ENCODE data around the gene KCNH5.

Gene KCNH5, protein sequence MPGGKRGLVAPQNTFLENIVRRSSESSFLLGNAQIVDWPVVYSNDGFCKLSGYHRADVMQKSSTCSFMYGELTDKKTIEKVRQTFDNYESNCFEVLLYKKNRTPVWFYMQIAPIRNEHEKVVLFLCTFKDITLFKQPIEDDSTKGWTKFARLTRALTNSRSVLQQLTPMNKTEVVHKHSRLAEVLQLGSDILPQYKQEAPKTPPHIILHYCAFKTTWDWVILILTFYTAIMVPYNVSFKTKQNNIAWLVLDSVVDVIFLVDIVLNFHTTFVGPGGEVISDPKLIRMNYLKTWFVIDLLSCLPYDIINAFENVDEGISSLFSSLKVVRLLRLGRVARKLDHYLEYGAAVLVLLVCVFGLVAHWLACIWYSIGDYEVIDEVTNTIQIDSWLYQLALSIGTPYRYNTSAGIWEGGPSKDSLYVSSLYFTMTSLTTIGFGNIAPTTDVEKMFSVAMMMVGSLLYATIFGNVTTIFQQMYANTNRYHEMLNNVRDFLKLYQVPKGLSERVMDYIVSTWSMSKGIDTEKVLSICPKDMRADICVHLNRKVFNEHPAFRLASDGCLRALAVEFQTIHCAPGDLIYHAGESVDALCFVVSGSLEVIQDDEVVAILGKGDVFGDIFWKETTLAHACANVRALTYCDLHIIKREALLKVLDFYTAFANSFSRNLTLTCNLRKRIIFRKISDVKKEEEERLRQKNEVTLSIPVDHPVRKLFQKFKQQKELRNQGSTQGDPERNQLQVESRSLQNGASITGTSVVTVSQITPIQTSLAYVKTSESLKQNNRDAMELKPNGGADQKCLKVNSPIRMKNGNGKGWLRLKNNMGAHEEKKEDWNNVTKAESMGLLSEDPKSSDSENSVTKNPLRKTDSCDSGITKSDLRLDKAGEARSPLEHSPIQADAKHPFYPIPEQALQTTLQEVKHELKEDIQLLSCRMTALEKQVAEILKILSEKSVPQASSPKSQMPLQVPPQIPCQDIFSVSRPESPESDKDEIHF

DNA sequence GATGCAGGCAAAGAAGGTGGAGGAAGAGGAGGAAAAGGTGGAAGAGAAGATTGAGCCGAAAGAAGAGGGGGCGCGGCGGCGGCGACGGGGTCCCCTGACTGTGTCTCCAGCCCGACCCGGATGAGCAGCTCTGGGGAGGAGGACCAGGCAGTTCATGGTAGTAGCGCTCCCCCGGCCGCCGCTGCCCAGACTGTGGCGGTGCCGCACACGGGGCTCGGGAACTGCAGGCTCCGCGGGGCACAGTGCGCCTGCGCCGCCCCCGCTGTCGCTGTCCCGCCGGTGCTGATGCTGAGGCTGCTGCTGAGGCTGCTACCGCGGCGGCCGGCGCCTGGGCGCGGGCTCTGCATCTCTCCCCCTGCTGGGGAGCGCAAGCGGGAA, at the start of gene KCNH5:
Gene KCNH5, minus strand, starts transcription at position 225 of the 378 bp plus-strand sequence. CDS start 272 bp downstream, outside the sequence.
- DNase-seq: no peak

DNA sequence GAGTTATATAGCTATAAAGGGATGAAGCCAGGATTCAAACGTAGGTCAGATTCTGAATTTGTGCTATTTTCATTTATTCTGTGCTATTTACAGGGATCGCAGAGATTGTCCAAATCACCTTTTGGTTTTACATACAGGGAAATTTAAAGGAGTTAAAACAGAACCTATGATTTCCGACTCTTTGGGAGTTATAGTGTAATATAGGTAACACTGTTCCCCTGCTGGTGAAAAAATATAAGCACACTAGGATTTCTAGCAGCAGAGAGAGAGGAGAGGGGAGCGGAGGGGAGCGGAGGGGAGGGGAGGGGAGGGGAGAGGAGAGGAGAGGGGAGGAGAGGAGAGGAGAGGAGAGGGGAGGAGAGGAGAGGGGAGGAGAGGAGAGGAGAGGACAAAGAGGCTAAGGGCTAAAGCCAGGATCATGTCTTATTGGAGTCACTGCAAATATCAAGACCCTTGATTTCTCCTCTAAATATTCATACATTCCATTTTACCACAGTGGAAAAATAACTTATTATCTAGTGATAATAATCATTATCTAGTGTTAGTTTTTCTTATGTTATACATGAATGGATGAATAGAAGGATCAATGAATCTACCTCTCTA, 46.2 kb upstream of the KCNH5 start:
- DNase-seq: no peak

DNA sequence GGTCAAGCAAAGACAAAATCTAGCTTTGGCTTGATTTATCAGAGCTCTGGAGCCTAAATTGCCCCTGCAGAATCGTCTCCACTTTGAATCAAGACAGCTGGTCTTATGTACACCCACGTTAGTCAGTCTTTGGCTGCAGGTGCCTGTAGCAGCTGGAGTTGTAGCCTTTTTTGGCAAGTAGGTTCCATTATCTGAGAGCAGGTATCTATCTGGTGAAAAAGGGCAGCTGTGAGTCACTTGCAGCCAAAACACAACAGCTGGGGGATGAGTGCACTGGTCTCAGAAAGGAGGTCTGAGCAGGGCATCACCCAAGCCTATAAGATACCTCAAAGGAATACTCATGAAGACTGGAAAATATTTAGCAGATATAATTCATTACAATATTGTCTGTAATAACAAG, 43.6 kb upstream of the KCNH5 start:
- DNase-seq: no peak

DNA sequence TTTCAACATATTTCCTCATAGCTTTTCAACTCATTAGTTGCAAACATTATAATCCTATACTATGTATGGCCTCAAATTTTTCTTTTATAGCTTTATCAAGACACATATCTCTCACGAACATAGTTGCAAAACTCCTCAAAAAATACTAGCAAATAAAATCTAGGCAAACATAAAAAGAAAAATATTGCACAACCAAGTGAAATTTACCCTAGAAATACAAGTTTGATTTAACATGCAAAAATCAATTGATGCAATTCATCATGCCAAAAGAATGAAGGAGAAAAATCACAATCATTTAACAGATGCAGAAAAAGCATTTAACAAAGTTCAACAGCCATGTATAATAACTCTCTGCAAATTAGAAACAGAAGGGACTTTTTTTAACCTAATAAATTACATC, 33.3 kb upstream of the KCNH5 start:
- DNase-seq: no peak

DNA sequence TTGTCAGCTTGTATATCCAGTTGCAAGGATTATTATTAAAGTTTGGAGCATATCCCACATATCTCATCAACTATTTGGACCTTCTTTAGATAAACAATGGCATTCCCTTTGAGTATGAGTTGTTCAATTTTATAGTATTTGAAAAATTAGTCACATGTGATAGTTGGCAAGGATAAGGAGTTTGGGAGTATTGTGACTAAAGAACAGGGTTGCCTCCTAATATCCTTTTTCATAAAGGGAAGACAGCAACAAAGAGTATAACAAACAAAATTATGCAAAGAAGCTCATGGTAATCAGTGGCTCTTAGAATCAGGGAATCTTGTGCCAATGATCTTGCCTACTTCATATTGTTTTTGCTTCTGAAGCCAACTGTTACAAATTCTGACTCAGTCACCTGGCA, 31.2 kb upstream of the KCNH5 start:
- no peak for DNase-seq

DNA sequence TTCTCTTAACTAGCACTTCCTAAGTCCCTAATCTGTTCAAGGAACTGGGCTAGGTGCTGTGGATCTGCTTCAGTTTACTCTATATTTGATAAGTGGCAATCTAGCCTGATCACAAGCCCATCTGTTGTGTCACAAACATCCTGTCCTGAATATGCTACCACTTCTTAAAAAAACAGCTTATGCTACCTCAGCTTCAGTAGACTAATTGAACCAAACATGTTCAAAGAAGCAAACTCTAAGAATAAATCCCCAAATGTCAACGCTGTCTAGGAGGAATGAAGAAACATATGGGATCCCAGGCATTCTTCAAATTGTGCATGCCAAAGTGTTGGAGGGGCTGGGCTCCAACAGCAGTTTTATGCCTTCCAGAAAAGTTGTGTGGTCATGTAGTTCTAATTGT, 10.4 kb upstream of the KCNH5 start:
- no peak for DNase-seq

DNA sequence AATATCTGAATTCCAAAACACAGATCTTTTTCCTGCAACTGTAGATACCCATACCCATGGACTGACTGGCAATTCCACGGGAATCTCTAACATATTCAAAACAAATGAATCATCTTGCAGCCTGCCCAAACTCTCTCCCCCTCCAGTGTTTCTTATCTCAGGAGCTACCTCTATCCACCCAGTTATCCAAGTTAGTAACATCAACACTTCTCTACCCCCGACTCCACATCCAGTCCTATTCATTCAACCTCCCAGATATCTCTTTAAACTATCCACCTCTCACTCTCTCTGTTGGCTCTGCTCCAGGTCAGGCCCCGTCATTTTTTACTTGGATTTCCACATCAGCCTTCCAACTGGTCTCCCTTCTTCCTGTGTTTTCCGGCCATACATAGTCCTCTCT, 6.7 kb upstream of the KCNH5 start:
- no peak for DNase-seq

DNA sequence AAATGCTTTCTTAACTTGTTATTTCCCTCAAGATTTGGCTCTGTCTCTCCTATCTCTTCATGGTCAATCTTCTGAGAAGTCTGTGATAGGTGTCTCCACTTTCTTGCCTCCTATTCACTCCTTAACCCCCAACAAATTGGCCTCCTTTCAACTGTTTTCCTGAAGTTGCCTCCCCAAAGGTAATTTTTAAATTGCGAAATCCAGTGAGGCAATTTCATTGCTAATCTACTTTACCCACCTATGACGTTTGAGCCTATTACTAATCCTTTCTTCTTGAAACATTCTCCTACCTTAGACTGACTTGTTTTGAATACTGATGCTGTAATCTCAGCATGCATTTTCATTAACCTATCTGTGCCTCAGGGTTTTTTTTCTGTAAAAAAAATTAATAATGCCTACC, 6.0 kb upstream of the KCNH5 start:
- DNase-seq: no peak

DNA sequence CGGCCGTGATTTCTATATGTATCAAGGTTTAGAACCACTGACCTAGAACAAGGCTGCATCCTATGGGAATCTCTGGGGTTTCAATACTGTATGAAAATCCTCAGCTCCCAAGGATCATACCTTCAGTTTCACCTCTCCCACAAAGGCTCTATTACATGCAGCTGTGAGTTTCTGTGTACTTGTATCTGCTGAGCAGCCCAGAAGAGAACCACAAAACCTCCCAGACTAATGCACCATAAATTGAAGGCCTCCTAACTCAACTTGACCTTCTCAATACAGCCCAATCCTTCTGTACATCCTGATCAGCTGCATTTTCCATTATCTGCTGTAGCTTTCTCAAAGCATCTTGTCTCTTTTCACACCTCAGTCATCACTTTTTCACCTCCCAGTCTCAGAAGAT, 5.4 kb upstream of the KCNH5 start:
- DNase-seq: no peak

DNA sequence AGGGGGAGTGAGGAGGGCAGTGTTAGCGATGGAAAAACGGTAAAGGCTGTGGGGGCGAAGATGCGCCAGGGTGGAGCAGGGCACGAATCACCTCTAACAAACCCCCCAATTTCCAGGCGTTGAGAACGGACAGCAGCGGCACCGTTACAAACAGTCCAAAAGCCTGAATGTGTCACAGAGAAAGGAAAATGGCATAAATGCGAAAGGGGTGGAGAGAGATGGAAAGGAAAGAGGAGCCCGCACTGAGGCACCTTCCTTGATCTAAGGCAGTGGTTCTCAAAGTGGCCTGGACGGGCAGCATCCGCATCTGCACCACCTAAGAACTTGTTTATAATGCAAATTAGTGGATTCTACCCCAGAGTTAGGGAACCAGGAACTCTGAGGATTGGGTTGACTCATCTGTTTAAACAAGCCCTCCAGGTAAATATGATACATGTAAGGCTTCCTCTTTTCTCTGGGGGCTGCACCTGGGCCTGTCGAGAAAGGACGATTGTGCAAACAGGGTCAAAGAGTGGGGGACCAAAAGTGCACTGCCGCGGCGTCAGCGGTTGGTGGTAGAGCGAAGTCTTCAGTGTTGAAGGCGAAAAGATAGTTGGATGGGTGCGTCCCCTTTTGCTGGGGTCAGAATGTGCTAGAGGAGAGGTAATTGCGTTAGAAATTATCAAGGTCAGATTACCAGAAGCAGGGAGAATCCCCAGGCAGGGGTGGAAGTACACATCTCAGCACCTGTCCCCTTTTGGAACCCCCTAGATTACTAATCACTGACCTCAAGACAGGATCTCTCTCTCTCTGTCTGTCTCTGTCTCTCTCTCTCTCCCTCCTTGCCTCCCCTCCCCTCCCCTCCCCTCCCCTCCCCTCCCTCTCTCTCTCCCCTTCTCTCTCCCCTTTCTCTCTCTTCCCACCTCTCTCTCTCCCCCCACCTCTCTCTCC, 1.3 kb upstream of the KCNH5 start:
- no peak for DNase-seq

DNA sequence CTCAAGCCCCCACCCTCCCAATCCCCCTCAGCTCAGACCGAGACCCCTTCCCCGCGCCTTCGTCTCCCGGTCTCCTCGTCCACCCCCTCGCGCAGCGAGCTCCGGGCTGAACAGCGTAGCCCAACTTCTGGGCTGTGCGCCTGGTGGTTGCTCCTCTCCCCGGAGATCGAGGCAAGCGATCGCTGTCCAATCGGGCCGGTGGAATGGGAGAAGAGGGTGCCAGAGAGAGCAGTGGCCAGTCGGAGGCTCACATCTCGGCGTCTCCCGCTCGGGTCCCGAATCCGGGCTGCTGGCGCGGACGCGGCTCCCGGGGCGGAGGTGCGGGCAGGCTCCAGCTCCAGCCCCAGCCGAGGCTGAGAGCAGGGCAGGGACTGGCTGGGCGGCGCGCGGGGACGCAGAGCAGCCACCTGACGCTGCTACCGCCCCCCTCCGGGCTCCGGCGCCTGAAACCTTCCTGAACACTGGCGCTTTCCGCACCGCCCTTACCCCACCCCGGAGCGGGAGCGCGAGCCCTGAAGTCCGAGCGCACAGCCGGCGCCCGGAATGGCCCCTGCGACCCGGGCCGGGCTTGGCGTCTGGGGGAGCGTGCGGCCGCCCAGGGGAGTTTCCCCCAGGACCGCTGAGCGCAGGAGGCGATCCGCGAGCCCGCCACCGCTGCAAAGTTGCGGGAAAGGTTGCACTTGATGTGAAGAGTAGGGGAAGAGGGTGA, 508 bp upstream of the KCNH5 start:
- DNase-seq: no peak

DNA sequence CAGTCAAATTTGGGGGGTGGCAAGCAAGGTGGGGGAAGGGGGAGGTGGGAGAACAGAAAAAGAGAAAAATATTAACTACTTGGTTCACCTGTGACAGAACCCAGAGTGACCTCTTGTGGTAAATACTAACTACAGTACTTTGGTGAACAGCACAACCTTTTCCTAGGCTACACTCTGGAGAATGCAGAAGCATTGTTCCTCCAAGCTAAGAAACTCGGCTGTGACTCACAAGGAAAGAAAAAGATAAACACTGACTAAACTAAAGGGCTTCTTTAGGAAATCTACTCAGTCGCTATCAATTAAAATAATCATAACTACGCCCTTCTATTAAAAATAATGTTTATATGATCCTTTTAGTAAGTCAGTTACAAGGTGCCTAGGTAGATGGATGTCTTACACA, 5.4 kb downstream of the KCNH5 start:
- peak; percentile 48 to 64 for DNase-seq

DNA sequence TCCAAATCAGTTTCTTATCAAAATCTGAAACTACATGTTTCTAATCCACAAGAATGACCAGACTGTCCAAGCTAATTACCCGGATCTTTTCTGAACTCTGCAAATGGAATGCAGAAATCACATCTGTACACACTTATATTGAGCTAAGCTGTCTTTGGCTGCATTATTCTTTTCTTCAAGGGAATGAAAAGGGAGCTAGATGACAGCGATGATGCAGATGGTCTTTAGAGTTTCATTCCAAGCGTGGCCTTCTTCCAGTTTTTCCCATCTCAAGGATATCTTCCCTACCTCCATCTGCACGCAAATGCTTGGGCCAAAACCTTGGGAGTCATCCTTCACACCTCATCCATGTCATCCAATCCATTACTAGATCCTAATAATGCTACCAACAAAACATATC, 12.6 kb downstream of the KCNH5 start:
- no peak for DNase-seq

DNA sequence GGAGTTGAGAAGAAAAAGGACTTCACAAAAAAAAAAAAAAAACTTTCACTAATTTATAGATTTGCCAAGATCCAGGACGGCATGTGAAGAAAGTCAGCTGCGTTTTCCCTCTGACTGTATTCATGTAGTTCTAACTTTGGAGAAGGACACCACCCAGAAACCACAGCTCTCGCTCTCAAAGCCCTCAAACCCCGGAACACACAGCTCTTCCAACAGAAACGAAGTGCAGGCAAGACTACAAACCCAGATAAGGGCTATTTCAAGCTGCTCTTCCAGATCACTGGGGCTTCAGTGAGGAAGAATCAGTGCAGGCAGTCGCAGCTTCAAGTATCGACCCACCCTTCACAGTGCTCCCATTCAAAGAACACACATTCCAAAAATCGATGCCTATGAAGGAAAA, 13.2 kb downstream of the KCNH5 start:
- DNase-seq: no peak

DNA sequence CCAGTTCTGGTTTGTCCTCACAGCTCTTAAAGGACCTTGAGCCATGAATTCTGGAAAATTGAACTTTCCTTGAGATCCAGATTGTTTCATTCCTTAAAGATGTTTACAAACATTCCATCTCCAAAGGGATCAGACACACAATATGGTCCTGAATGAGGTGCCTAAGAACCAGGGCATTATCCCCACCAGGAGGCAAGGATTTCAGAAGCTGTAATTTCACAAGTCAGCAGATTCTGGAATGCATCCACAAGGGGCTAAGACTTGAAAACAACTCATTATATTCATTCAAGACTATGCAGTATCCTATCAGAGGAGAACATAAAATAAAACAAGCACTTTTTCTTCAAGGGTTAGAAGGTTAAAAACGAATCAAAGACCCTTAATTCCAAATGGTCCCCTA, 15.1 kb downstream of the KCNH5 start:
- DNase-seq: no peak

DNA sequence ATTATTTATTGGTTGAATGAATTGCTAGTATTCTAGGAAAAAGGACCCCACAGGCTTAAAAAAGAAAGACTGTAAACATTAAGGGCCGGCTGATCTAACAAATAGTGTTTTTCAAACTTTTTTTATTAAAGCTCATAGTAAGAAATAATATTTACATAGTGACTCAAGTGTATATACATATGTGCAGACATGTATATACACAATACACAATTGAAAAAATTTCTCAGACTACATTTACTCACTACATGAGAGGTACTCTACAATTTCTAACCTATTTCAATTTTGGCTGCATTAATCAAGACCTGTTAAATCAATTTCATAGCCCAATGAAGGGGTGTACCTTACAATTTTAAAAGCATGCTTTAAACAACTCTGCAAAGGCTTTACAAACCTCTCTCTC, 17.5 kb downstream of the KCNH5 start:
- no peak for DNase-seq

DNA sequence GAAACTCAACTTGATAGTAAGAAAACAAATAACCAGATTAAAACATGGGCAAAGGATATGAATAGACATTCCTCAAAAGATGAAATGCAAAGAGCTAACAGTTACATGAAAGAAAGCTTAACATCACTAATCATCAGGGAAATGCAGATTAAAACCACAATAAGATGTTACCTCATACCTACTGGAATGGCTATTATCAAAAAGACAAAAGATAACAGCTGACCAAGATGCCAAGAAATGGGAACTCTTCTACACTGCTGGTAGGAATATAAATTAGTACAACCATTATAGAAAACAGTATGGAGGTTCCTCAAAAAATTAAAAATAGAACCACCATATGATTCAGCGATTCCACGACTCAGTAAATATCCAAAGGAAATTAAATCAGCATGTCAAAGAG, 18.8 kb downstream of the KCNH5 start:
- DNase-seq: no peak

DNA sequence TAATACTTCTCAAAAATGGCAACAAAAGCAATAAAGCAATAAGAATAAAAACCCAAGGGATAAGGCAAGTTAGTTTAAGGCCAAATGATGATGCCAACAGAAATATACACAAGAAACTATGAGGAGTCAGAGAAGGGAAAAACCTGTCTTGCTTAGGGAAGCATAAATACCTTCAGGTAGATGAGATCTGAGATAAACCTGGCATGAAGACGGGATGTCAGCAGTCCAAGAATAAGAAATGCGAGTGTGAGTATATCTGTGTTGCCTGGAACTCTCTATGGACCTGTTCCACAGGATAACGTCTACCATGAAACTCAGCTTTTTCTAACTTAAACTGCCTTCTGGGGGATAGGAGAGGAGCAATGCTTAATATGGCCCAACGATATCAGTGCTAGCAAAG, 30.6 kb downstream of the KCNH5 start:
- DNase-seq: no peak

DNA sequence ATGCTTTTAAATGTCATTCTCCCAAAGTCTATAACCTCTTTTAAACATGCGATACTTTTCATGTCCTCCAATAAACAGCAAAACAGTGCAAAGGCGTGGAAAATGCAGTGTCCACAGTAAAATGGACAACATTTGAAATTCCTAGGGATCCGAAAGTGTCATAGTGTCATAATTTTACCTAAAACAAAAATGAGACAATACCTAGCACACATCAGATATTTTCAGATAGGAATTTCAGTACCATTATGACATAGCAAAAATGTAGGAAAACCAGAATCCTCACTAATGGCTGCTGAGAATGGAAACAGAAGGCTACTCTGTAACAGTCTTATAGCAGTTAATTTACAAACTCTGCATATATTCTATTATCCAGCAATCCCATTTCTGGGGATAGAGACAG, 33.1 kb downstream of the KCNH5 start:
- no peak for DNase-seq

DNA sequence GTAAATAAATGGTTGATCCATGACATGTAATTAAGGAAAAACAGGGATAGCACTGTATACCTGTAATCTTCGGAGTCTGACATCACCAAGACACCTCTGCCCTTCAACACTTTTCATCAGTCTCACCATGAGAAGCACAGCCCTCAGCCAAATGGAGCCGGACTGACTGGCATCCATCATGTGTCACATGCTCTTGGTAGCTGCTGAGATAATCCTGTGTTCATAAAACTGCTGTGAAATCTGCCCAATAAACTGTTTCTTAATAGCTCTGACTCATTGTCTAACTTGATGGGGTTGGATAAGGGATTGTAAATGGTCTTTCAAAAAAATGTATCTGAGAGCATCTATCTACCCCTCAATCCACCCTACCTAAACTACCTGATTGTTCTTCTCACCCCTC, 33.6 kb downstream of the KCNH5 start:
- DNase-seq: no peak

DNA sequence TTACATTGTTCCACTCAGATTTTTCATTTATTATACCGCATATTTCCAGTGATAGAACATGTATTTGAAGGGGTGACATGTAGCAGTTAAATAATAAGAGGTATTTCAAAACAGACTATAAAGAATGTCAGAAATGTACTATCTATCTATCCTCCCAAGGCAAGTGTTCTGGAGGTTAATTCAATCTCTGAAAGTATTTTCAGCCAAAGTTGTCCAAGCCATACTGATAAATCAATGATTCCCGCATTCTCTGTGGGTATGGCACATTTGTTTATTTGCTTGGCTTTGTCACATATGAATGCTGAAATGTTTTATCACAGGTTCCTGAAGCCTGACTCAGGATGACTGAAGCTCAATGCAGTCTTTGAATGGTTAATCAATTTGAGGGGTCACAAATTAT, 35.8 kb downstream of the KCNH5 start:
- no peak for DNase-seq

DNA sequence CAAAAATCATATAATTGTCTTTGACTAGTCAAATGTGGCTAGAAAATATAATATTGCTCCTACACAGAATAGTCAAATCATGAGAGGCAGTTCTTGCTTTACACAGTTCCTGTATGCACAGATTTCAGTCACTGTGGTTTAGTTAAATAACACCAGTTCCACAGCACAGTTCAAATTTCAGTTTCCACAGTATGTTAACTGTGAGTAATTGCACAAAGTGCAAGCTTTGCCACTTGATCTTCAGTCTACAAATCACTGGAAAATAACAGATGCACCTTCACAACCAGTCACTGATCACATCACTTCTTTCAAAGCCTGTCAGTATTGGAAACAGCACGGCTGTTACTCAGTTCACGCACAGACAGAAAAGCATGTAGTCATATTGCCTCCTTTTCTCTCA, 38.7 kb downstream of the KCNH5 start:
- DNase-seq: no peak

Data from Kasumi-1 (cell line).